ENCODE data around the gene PDLIM4.

The PDLIM4 gene, protein sequence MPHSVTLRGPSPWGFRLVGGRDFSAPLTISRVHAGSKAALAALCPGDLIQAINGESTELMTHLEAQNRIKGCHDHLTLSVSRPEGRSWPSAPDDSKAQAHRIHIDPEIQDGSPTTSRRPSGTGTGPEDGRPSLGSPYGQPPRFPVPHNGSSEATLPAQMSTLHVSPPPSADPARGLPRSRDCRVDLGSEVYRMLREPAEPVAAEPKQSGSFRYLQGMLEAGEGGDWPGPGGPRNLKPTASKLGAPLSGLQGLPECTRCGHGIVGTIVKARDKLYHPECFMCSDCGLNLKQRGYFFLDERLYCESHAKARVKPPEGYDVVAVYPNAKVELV

DNA sequence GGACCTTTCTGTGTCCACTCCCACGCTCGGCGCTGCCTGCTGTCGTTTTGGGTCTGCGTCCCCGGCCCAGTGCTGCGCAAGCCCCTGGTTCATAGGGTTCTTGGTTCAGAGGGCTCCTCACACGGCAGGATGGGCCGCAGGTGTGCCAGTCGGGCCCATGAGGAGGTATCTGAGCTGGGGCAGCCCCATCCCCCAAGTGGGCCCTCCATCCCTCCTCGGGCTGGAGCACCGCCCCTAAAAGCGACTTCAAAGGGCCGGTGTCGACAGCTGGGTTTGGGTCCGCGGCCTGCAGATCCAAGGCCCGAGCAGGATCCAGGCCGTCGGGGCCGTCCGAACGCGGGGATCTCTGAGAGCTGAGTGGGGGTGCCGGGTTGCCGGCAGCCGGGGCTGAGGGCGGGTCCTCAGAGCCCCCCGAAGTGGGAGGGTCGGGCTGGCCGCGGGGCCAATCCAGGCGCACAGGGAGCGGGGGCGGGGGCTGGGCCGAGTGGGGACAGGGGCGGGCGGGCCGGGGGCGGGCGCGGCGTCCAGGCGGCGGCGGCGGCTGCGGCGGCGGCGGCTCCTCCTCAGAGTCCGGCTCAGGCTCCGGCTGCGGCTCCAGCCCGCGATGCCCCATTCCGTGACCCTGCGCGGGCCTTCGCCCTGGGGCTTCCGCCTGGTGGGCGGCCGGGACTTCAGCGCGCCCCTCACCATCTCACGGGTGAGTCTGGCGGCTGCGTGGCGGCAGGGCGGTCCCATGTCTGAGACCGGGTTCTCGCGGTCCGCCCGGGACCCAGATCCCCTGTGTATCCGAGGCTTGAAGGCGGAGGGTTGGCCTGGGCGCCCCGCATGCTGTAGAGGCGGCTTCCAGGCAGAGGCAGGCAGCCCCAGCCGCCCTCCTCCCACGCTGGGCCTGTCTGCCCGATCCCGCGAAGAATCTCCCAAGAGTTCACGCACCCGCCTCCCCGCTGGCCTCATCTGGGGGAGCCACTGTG, at the start of gene PDLIM4:
Gene PDLIM4, plus strand, starts transcription at position 566 of the 971 bp plus-strand sequence. Its CDS starts 39 bp downstream, at position 605.
- no peak for DNase-seq (ENCODE audit: low read depth, low spot score)

DNA sequence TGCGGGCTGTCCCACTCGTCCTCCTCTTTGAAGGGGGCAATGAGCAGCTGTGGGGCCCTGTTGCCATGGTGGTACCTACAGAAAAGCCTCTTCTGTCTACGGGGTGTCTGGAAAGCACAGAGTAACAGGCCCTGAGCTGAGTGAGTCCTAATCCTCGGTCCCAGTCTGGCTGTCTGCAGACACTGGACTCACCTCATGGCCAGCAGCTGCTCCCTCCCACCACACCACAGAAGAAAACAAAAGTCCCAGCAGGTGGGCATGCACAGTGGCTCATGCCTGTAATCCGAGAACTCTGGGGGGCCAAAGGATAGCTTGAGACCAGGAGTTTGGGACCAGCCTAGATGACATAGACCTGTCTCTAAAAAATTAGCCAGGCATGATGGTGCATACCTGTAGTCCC, 49.7 kb upstream of the PDLIM4 start:
- DNase-seq (ENCODE audit: low read depth, low spot score): no peak

DNA sequence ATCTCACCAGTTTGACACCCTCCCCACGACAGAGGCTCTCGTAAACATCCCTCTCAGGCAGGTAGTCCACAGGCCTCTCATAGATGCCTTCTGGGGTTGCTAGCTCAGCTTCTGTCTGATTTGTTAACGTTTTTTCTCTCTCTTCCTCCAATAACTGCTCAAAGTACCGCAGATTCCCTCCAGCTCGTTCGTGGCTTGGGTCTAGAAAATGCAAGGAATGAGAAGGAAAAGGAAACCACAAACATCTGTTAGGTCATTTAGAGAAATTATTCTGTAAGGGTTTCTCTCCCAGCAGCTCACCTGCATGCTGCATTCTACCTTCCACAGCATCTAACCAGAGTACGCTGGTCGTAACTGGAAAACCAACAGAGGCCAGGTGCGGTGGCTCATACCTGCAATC, 48.4 kb upstream of the PDLIM4 start:
- DNase-seq (ENCODE audit: low read depth, low spot score): no peak

DNA sequence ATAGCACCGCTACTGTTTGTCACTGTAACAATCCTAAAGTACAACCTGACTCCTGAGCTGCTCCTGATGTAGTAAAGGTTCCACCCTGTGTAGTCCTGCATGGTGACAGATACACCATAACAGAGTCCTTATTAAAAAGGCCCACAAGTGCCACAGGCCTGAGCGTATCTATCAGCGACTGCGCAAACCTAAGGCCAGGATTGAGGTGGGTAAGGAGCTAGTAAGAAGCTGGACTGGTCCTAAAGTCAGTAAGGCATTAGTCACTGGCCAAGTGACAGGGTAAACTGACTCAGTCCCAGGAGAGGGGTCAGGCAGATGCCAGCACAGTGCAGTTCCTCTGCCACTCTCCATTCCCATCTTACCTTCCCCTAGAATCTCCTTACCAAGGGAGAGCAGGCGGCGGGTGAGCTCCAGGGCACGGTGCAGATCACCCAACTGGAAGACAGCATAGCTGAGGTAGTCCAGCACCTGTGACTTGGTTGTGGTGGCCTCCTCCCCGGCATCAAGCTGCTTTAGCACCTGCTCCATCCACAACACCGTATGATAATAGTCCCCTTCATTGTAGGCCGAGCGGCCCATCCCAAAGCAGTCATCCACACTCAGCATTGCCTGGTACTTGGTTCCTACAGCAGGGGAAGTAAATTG, 47.5 kb upstream of the PDLIM4 start:
- DNase-seq (ENCODE audit: low read depth, low spot score): no peak

DNA sequence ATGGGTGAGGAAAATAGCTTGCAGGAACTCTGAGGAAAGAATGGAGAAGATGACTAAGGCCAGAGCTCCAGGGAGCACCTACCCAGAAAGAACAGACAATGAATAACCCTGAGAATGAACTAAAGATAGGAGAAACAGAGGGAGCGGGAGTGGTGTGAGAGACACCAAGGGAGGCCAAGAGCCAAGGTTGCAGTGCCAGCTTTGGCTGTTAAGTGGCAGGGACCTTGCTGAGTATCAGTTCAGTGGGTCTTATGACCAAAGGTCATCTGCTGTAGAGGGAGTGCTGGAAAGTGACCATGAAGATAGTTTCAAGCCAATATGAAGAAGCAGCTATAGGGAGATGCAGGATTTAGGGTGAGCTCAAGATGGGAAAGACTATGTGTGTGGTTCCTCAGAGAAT, 46.6 kb upstream of the PDLIM4 start:
- no peak for DNase-seq (ENCODE audit: low read depth, low spot score)

DNA sequence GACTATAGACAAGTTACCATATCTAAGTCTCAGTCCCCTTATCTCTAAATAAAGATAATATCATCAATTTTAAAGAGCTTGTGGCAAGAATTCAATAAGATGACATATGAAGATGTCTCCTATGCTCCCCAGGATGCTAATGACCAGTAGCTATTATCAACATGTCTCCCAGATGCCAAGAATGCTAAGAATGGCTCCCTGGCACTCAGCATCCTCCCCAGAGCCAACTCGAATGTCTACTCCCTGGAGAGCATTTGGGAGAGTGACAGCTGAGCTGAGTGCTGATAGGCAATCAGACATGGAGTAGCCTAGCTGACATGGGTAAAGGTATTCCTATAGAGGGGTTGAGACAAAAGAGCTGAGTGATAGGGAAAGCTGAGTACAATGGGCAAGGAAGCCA, 45.7 kb upstream of the PDLIM4 start:
- no peak for DNase-seq (ENCODE audit: low read depth, low spot score)

DNA sequence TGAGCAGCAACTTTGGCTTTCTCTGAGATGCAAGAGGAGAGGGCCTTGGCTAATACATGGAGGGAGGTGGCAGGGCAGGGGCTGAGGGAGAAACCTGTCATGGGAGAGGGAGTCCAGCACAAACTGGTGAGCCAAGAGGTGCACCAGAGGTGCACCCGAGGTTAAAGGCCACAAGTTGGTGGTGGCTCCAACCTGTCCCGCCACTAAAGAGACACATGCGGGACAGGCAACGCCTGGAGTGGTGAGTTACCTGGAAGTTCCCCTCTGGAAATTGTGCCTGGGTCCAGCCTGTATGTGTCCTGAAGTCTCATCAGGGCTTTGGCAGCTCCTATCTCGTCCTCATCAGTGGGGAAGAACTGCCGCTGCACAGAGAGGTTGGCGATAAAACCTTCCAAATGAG, 43.8 kb upstream of the PDLIM4 start:
- DNase-seq (ENCODE audit: low read depth, low spot score): no peak

DNA sequence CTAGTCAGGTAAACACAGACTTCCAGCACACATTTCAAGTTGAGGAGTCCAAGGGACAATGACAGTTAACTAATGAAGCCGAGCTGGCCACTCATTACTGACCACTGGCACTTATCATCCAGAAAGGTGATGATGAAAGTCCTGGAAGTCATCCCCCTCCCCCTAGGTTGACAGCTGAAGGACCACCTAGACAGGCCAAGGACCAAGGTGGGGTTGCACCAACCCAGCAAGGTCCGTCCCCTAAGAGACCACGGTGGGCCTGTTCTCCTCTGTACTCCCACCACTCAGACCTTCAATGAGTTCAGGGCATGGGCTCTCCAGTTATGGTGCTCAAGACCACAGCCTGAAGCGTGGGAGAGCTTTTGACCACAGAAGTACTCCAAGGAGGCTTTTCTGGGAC, 43.0 kb upstream of the PDLIM4 start:
- no peak for DNase-seq (ENCODE audit: low read depth, low spot score)

DNA sequence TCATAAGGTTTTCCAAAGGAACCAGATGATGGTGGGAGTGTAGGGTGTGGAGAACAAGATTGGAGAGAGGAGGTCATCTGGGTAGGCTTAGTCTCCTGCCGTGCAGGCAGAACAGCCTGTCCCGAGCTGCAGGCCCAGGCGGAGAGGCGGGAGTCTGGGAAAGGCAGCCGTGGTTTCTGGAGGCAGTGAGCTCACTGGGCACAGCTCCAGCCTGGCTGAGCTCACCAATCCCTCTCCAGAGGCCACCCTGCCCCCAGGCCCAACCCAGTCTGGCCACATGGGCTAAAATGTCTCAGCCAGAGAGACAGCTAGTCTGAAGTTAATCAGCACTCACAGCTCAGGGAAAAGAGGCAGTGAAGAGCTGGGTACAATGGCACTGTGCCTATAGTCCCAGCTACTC, 42.2 kb upstream of the PDLIM4 start:
- no peak for DNase-seq (ENCODE audit: low read depth, low spot score)

DNA sequence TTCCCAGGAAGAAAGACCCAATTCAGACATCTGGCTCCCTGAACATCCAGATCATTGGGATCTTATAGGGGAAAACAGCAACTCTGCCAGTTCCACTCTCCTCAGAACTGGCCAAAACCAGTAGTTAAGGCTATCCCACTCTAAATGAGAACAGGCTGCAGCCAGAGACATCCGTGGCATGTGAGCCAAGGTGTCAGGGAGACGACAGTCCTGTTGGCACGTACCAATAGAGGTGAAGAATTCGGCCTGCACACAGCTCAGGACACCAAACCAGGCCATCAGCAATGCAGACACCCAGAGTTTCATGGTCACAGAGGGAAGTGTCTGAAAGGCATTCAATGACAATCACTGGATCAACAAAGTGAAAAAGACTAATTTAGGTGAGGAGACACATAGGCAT, 39.2 kb upstream of the PDLIM4 start:
- no peak for DNase-seq (ENCODE audit: low read depth, low spot score)

DNA sequence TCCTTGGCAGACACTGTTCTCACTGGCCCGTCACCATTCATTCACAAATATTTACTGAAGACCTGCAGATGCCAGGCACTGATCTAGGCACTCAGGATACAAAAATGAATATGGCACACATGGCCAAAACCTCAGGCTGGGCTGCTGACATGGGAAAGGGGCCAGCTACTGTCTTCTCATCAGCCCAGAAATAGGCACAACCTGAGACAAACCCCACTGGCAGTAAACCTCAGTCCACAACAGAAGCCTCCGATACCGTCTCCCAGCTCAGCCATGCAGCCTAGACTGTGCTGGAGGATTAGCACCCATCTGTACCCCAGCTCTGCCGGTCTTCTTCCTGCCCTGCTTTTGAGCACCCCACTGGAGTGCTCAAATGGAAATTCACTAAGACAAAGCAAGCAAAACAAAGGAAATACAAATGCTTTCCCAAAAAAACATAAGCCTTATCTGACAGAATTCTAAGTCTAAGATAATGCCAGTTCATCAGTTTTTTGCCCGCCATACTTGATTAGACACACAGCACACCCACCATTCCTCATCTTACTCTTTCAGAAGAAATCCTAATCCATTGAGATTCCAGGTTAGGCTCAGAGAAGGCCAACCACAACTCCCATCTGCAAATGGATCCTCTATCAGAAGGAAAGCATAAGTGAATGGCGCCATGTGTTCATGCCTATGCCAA, 38.1 kb upstream of the PDLIM4 start:
- no peak for DNase-seq (ENCODE audit: low read depth, low spot score)

DNA sequence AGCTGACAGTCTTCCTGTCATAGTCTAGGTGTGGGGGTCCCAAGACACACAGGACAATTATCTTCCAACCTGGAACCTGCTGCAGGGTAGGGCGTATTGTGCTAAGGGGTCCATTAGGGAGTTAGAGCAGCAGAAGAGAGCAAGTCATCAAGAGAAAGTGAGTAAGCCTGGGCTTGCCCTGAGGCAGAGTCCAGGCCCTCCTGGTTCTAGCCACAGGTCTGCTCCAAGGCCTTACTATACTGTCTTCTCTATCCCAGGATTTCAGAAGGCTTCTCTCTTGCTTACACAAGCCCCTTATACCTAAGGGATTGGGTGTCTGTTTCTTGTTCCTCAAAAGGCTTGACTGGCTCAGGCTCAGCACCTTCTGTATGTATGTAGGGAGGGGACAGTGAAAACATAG, 37.5 kb upstream of the PDLIM4 start:
- no peak for DNase-seq (ENCODE audit: low read depth, low spot score)

DNA sequence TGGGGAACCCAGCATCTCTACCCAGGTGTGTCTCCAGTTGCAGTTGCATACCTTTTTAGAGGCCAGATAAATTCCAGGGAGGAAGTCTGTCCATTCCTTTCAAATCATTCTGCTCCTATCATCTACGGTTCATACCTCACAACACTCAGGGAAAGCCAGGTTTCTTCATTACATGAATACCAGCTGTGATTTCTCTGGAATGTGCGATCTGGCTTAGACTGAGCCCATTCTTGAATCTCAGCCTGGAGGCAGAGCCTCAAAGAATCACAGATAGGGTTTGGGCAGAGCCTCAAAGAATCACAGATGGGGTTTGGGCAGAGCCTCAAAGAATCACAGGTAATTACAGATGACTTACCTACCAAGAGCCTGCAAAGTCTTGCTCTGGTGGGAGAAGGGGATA, 37.0 kb upstream of the PDLIM4 start:
- no peak for DNase-seq (ENCODE audit: low read depth, low spot score)

DNA sequence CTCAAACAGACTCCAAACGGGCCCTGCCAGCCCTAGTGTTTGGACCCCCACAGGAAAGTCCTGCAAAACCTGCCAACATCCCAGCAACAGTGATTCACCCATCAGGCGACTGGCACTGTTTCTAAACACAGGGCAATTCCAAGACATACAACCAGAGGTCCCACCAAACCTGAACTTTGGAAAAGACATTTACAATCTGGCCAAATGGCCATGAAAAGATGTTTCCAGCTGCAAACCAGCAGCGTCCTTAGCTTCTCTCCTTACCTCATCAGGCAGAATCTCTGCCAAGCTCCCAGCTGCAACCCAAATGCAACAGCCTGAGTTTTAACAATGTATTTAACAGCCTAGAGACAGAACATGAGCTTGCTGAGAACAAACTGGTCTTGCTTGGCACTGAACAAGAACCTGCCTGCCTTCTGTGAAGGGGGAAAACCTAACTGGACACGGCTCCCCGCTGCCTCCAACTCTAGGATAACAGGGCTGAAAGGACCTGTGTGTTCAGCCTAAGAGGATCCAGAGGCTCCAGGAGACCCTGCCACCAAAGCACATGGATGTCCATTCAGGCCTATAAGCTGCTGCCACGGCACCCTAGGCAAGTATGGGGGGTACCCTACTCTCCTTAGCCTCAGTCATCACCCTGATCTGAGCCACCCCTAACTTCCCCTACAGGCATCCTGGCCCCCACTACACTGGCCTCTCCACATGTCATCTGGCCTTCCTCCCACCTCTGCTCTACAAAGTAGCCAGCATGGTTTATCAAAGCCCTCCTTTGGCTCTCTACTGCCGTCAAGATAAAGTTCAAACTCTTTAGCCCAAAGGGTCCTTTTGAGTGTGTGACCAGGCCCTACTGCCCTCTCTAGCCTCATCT, 35.5 kb upstream of the PDLIM4 start:
- no peak for DNase-seq (ENCODE audit: low read depth, low spot score)

DNA sequence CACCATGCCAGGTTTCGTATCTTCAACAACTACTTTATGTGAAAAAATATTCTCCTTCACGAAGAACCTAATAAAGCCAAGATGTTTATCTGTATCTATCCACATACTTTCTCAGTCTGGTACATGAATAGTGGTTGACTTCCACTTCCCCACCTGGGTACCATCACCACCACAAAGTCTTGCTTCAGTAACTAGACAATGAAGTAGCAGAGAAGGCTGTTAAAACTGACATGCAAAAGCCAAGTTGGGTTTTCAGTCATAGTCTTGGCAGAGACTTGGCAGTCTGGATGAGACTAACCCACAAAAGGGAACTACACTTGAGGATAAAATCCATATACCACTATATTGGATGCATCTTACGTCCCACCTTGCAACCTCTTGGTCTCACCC, 34.9 kb upstream of the PDLIM4 start:
- no peak for DNase-seq (ENCODE audit: low read depth, low spot score)

DNA sequence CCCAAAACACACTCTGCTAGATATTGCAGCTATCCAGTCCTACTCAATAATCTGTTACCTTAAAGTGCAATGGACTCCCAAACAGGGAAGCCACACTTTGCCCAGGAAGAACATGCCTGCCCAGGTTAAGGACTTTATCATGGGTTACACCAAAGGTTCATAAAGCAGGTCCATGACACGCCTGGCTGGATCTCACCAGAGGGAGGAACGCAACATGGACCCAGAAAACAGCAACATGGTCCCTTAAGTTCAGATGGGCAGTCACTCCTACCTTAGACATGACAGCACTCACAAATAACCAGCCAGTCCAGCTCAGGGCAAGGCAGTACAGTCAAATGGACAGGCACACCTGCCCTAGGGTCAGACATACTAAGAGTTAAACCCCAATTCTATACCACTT, 33.6 kb upstream of the PDLIM4 start:
- no peak for DNase-seq (ENCODE audit: low read depth, low spot score)

DNA sequence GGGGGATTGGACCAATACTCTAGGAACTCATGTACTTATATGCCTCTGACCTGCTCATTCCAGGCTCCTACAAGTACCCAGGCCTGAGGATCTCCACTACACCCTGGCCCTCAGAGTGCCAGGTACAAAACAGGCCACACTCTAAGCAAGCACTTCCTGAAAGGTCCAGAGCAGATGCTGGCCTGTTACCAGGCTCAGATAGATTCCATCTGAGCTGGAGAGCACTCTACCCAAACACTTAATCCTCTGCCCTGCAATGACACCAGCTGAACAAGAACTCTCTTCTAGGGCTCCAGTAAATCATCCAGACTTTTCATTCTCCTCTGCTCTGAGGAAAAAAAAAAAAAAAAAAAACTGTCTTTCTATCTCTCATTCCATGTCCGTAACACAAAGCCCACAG, 32.8 kb upstream of the PDLIM4 start:
- no peak for DNase-seq (ENCODE audit: low read depth, low spot score)

DNA sequence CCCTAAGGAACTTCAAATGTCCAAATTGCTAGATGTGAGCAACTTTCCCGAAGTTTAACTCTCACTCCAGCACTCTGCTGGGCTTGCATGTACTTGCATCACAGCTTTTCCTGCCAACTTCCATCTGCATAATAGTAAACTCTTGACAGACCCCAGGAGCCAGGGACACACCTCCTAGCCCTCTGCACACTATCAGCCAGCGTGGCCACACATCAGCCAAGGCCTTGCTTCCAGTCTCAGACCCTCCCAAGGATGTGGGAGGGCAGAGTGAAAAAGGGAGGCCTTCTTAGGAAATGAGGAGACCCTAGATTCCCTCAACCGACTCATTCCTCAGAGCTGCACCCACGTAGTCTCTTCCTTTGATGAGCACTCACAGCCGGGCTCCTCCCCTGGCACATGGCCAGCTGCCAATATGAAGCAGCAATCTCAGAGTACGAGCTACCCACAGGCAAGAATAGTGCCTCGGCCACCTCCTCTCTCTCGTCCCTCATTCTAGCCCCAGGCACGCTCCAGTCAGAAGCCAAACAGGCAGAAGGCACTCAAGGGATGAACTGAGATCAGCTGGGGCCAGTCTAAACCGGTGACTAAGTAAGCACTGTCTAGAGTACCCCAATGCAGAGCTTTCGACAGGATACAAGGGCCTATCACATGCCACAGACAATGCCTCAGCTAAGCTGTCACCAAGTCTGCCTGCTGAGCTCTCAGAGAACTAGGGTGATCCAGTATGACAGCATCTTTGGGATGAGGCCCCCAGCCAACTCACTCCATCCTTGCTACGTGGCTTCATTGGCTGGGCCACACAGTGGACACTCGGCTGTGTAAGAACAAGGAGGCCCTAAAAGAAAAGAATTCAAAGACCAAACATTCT, 32.1 kb upstream of the PDLIM4 start:
- DNase-seq (ENCODE audit: low read depth, low spot score): no peak

DNA sequence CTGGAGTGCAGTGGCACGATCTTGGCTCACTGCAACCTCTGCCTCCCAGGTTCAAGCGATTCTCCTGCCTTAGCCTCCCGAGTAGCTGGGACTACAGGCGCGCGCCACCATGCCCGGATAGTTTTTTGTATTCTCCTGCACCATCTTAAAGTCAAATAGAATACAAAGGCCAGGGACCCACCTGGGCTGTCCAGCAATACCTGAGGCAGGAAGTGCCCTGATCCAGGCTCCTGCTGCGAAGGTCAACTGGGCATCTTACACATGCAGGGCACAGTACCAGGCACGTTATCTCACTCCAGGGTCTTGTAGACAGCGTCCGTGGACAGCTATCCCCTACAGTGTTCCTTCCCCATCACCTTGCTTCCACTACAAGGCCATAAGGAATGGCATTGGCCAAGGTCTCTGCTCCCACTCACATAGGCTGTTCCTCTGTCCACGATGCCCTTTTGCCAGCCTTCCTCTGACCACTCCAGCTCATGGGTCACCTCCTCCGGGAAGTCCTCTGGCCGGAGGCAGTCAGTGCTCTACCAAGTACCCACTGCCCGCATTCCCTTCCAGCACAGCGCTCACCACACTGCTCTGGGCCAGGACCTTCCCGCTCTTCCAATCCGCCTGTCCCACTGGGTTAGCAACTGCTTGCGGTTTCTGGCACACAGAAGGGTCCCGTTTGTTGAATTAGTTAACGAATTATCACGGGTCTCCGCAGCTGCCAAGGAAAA, 30.8 kb upstream of the PDLIM4 start:
- DNase-seq (ENCODE audit: low read depth, low spot score): no peak

DNA sequence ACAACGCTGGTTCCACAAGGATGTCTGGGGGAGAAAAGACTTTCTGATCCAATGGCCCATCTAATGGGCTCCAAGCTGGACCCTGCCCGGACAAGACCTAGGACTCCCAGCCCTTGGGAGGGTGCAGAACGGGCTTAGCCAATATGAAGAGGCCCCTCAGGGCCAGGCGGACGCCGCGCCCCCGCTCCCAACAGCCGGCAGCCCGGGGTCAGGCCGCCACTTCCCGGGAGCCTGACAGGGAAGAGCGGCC, 30.3 kb upstream of the PDLIM4 start:
- DNase-seq (ENCODE audit: low read depth, low spot score): no peak

Measured in iPS DF 19.7 (cell line).